Smooth muscle cell (in vitro differentiated cells): ENCODE data around the gene FZD2. TPM values are rescaled to one million over a fixed set of nuclear protein-coding genes. Genes with fewer than 3 reads are reported as not detected.
"Not testable (repeated sequence)": the region's sequence is repeated elsewhere in the genome, so short reads cannot be mapped to it uniquely, and the experiment has no call there.

ENCODE experiments used
- DNase-seq: peaks from one replicate; lab custom pipeline; 2025; ENCODE audit not compliant: unreplicated experiment; lab: John Stamatoyannopoulos, UW
- H2AFZ ChIP-seq: fragments of 200-600 bp; sonication (generic); 2 replicates; pipeline ENCODE4 v1.6.0; 2016; ENCODE audit warnings: antibody characterized with exemption, low read depth, mild to moderate bottlenecking
- H3F3A ChIP-seq: fragments of 200-600 bp; sonication (generic); 2 replicates; pipeline ENCODE4 v1.6.0; 2017; ENCODE audit warnings: antibody characterized with exemption, low read depth
- H3K27ac ChIP-seq: fragments of 200-600 bp; sonication (generic); 2 replicates; pipeline ENCODE4 v1.5.1; 2016; ENCODE audit warnings: low read depth, mild to moderate bottlenecking
- H3K27me3 ChIP-seq: fragments of 200-600 bp; sonication (generic); 2 replicates; pipeline ENCODE4 v1.6.1; 2016; ENCODE audit warnings: low read depth, mild to moderate bottlenecking
- H3K36me3 ChIP-seq: fragments of 200-600 bp; sonication (generic); 2 replicates; pipeline ENCODE4 v1.5.1; 2016; ENCODE audit warnings: low read depth
- H3K4me1 ChIP-seq: fragments of 200-600 bp; sonication (generic); 2 replicates; pipeline ENCODE4 v1.5.1; 2016; ENCODE audit warnings: low read depth
- H3K4me2 ChIP-seq: fragments of 200-600 bp; sonication (generic); 2 replicates; pipeline ENCODE4 v1.6.0; 2016; ENCODE audit warnings: mild to moderate bottlenecking
- H3K4me3 ChIP-seq: fragments of 200-600 bp; sonication (generic); 2 replicates; pipeline ENCODE4 v1.5.1; 2016; ENCODE audit warnings: mild to moderate bottlenecking
- H3K79me2 ChIP-seq: fragments of 200-600 bp; sonication (generic); 2 replicates; pipeline ENCODE4 v1.6.0; 2016; ENCODE audit warnings: low read depth, mild to moderate bottlenecking
- H3K9ac ChIP-seq: fragments of 200-600 bp; sonication (generic); 2 replicates; pipeline ENCODE4 v1.6.0; 2016; ENCODE audit warnings: low read depth
- H3K9me3 ChIP-seq: fragments of 200-600 bp; sonication (generic); replicated peaks from 2 replicates; pipeline ENCODE4 v1.5.1; 2016; ENCODE audit warnings: low read depth
- H4K20me1 ChIP-seq: fragments of 200-600 bp; sonication (generic); 2 replicates; pipeline ENCODE4 v1.6.0; 2016; ENCODE audit warnings: low read depth
- CTCF ChIP-seq: fragments of 200-600 bp; sonication (generic); IDR thresholded peaks from 2 replicates; pipeline ENCODE4 v1.5.1; 2017; ENCODE audit warnings: borderline replicate concordance, mild to moderate bottlenecking, antibody characterized with exemption; ENCODE audit not compliant: insufficient read depth, poor library complexity, severe bottlenecking
- WGBS: methylation state at CpG from one replicate; pipeline ENCODE4 v1.1.7; 2016; ENCODE audit warnings: low lambda C conversion rate; 5-methylcytosine and 5-hydroxymethylcytosine counted together
- polyA plus RNA-seq: library from polyadenylated mRNA; unstranded; fragments of >200 nt; fragmentation: Nextera tagmentation; extraction: Ambion mirVana; gene quantifications from 2 replicates; pipeline ENCODE4 v1.2.1, GENCODE V29; 2016
- total RNA-seq: library from RNA; depleted of rRNA; stranded (reverse); fragments of >200 nt; gene quantifications from 2 replicates; pipeline ENCODE4 v1.2.3, GENCODE V29; 2014

FZD2 gene
- total and polyA plus RNA-seq, 2 experiments from 2014 or later, result 19.8 to 33.7 TPM

GRCh38 chr17:44585315-44585714, 28.0 kb downstream of the FZD2 start:
- Histone ChIP-seq H3K4me2 (no peak overlapping the region), H3K9ac (no peak overlapping the region), H3K4me3 (no peak overlapping the region), H3K9me3 (no peaks in the 10 kb centered on the region), H2AFZ (no peak overlapping the region), H3K4me1 (no peaks in the 10 kb centered on the region), H3K79me2 (no peaks in the 10 kb centered on the region), H3K36me3 (no peaks in the 10 kb centered on the region), H3K27ac (peak overlapping the region; percentile 96), H3K27me3 (no peaks in the 10 kb centered on the region), H4K20me1 (no peaks in the 10 kb centered on the region), H3F3A (peaks cover 10% of the 10 kb centered on the region)
- TF ChIP-seq CTCF, result no peak
- no peak for DNase-seq
- WGBS, result 69% methylated on average over 7 of the region's 7 CpGs

GRCh38 chr17:44587339-44587738, 30.1 kb downstream of the FZD2 start:
- 2% methylated on average over 2 of the region's 2 CpGs for WGBS
- H2AFZ ChIP-seq, result no peak overlapping the region

GRCh38 chr17:44589316-44590071, 32.2 kb downstream of the FZD2 start:
- Histone ChIP-seq H3K27me3 (no peaks in the 10 kb centered on the region), H3K36me3 (no peaks in the 10 kb centered on the region), H3K9me3 (no peaks in the 10 kb centered on the region), H3K4me1 (no peaks in the 10 kb centered on the region), H2AFZ (no peak overlapping the region), H3F3A (peaks cover 18% of the 10 kb centered on the region), H3K4me3 (no peak overlapping the region), H3K79me2 (no peaks in the 10 kb centered on the region), H3K4me2 (no peak overlapping the region), H3K9ac (no peak overlapping the region), H3K27ac (peak overlapping the region; percentile 96), H4K20me1 (no peaks in the 10 kb centered on the region)
- 42% methylated on average over 10 of the region's 10 CpGs for WGBS
- no peak for TF ChIP-seq CTCF
- no peak for DNase-seq

More at GRCh38 chr17:44587339-44587738, 30.1 kb downstream of the FZD2 start:
- Histone ChIP-seq H3K36me3 (no peaks in the 10 kb centered on the region), H3F3A (peaks cover 18% of the 10 kb centered on the region), H3K4me1 (no peaks in the 10 kb centered on the region), H3K27me3 (no peaks in the 10 kb centered on the region), H3K79me2 (no peaks in the 10 kb centered on the region), H3K9me3 (no peaks in the 10 kb centered on the region), H3K27ac (peak overlapping the region; percentile 96), H3K4me3 (no peak overlapping the region), H4K20me1 (no peaks in the 10 kb centered on the region), H3K4me2 (peak overlapping the region; percentile 67), H3K9ac (peak overlapping the region; percentile 76)
- no peak for TF ChIP-seq CTCF
- peak; percentile 25 for DNase-seq

- not testable (repeated sequence) for H3K4me3 ChIP-seq, H3K27me3 ChIP-seq, H3K79me2 ChIP-seq, H4K20me1 ChIP-seq, H3K9ac ChIP-seq, H3K36me3 ChIP-seq, H3K9me3 ChIP-seq, DNase-seq, H2AFZ ChIP-seq, H3K4me1 ChIP-seq, H3K4me2 ChIP-seq
- WGBS, result 100% methylated on average over 1 of the region's 1 CpG
- peaks cover 18% of the 10 kb centered on the region for H3F3A ChIP-seq
- H3K27ac ChIP-seq, result peak overlapping the region; percentile 96
Measured at GRCh38 chr17:44590072-44590462, 32.8 kb downstream of the FZD2 start.

GRCh38 chr17:44590762-44591161, 33.5 kb downstream of the FZD2 start:
- H2AFZ ChIP-seq, H3K9ac ChIP-seq, H3K4me2 ChIP-seq, H3K36me3 ChIP-seq, H3K79me2 ChIP-seq, H4K20me1 ChIP-seq, H3K9me3 ChIP-seq, H3K4me1 ChIP-seq, H3K4me3 ChIP-seq, H3K27me3 ChIP-seq, DNase-seq: not testable (repeated sequence)
- Histone ChIP-seq H3F3A (peaks cover 18% of the 10 kb centered on the region), H3K27ac (peak overlapping the region; percentile 62)
- WGBS, result 76% methylated on average over 2 of the region's 2 CpGs
